ENCODE data around the gene SMARCC1. TPM values are rescaled to one million over a fixed set of nuclear protein-coding genes. Genes with fewer than 3 reads are reported as not detected.

Gene SMARCC1
- total and polyA plus RNA-seq, 4 donors = 11.7 to 83.0 (median 37.5) TPM

- no peaks in the 10 kb centered on the region for H3K9me3 ChIP-seq (ENCODE audit: control insufficient read depth in 4 of 4, insufficient read depth in 3 of 4, low read length in 3 of 4)
- H3K27ac ChIP-seq (ENCODE audit: low read depth in 1 of 2, low read length in 1 of 2) = peak overlapping the region in 1 of 2 donors; percentile 58
- peaks cover 0 to 21% (median 16%) of the 10 kb centered on the region in 4 donors for H3K36me3 ChIP-seq (ENCODE audit: control insufficient read depth in 4 of 4, insufficient read depth in 4 of 4, low read length in 4 of 4)
- peaks cover 0 to 18% (median 0%) of the 10 kb centered on the region in 5 donors for H3K4me1 ChIP-seq (ENCODE audit: control insufficient read depth in 5 of 5, insufficient read depth in 5 of 5, low read length in 5 of 5)
- no peak overlapping the region for H3K4me3 ChIP-seq
- WGBS, 2 donors = 94 to 95% methylated on average over 4 of the region's 4 CpGs
- no peak for ATAC-seq (ENCODE audit: insufficient read depth, low FRiP score)
- no peak for DNase-seq
- no peaks in the 10 kb centered on the region for H3K27me3 ChIP-seq (ENCODE audit: control insufficient read depth in 3 of 3, insufficient read depth in 3 of 3, low read length in 2 of 3)
- H3K9ac ChIP-seq (ENCODE audit: insufficient read depth in 1 of 2, low read length in 2 of 2) = no peak overlapping the region
- TF ChIP-seq CTCF (IDR thresholded peaks at IDR 0.05; ENCODE audit: control extremely low read depth, extremely low read depth) = no peak
These were observed 65.8 kb downstream of the SMARCC1 start for GRCh38 chr3:47715928-47716327.

DNA sequence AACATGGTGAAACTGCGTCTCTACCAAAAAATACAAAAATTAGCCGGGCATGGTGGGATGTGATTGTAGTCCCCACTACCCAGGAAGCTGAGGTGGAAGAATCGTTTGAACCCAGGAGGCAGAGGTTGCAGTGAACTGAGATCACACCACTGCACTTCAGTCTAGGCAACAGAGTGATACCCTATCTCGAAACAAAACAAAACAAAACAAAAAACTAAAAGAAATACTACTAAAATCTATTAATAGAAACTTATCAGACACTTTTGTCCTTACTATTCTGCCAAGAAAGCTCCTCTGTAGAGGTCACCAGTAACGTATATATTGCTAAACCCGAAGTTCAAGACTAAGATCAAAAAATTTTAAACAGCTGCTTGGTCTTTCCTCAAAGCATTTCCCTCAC, 67.1 kb downstream of the SMARCC1 start:
- no peak for TF ChIP-seq CTCF (IDR thresholded peaks at IDR 0.05; ENCODE audit: control extremely low read depth, extremely low read depth)
- DNase-seq = no peak
- Histone ChIP-seq H3K27me3 (ENCODE audit: control insufficient read depth in 3 of 3, insufficient read depth in 3 of 3, low read length in 2 of 3) (no peaks in the 10 kb centered on the region), H3K9ac (ENCODE audit: insufficient read depth in 1 of 2, low read length in 2 of 2) (no peak overlapping the region), H3K9me3 (ENCODE audit: control insufficient read depth in 4 of 4, insufficient read depth in 3 of 4, low read length in 3 of 4) (no peaks in the 10 kb centered on the region), H3K36me3 (ENCODE audit: control insufficient read depth in 4 of 4, insufficient read depth in 4 of 4, low read length in 4 of 4) (peaks cover 4 to 25% (median 17%) of the 10 kb centered on the region in 4 donors), H3K4me1 (ENCODE audit: control insufficient read depth in 5 of 5, insufficient read depth in 5 of 5, low read length in 5 of 5) (peaks cover 0 to 18% (median 0%) of the 10 kb centered on the region in 5 donors), H3K27ac (ENCODE audit: low read depth in 1 of 2, low read length in 1 of 2) (peak overlapping the region in 1 of 2 donors; percentile 58), H3K4me3 (no peak overlapping the region)
- ATAC-seq (ENCODE audit: insufficient read depth, low FRiP score) = no peak
- 90 to 94% methylated on average over 6 of the region's 6 CpGs for WGBS, 2 donors

GRCh38 chr3:47713655-47714054, 68.0 kb downstream of the SMARCC1 start:
- Histone ChIP-seq H3K9ac (ENCODE audit: insufficient read depth in 1 of 2, low read length in 2 of 2) (no peak overlapping the region), H3K36me3 (ENCODE audit: control insufficient read depth in 4 of 4, insufficient read depth in 4 of 4, low read length in 4 of 4) (peaks cover 11 to 29% (median 18%) of the 10 kb centered on the region in 4 donors), H3K4me3 (no peak overlapping the region), H3K27me3 (ENCODE audit: control insufficient read depth in 3 of 3, insufficient read depth in 3 of 3, low read length in 2 of 3) (no peaks in the 10 kb centered on the region), H3K9me3 (ENCODE audit: control insufficient read depth in 4 of 4, insufficient read depth in 3 of 4, low read length in 3 of 4) (no peaks in the 10 kb centered on the region), H3K27ac (ENCODE audit: low read depth in 1 of 2, low read length in 1 of 2) (no peak overlapping the region), H3K4me1 (ENCODE audit: control insufficient read depth in 5 of 5, insufficient read depth in 5 of 5, low read length in 5 of 5) (peaks cover 0 to 18% (median 0%) of the 10 kb centered on the region in 5 donors)
- ATAC-seq (ENCODE audit: insufficient read depth, low FRiP score) (no peak), DNase-seq (no peak)
- no peak for TF ChIP-seq CTCF (IDR thresholded peaks at IDR 0.05; ENCODE audit: control extremely low read depth, extremely low read depth)
- 96 to 99% methylated on average over 2 of the region's 2 CpGs for WGBS, 2 donors

DNA sequence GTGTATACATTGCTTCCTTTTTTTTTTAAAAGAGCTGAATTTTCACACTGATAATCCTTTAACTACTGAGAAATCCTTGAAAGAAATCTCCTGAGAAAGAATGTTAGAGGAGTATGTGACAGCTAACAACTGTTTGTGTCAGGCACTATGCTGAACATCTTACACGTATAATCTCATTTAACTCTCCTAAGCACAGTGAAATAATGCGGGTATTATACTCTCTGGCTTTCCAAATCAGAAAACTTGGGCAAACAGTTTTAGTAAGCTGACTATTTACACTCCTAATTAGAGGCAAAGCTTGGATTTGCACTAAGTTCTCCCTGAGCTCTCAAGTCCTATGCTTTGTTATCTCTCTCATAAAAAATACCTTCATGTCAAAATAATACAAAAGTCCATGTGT, 69.3 kb downstream of the SMARCC1 start:
- TF ChIP-seq CTCF (IDR thresholded peaks at IDR 0.05; ENCODE audit: control extremely low read depth, extremely low read depth) = no peak
- H3K4me1 ChIP-seq (ENCODE audit: control insufficient read depth in 5 of 5, insufficient read depth in 5 of 5, low read length in 5 of 5) = peaks cover 0 to 18% (median 0%) of the 10 kb centered on the region in 5 donors
- no peaks in the 10 kb centered on the region for H3K9me3 ChIP-seq (ENCODE audit: control insufficient read depth in 4 of 4, insufficient read depth in 3 of 4, low read length in 3 of 4)
- H3K27me3 ChIP-seq (ENCODE audit: control insufficient read depth in 3 of 3, insufficient read depth in 3 of 3, low read length in 2 of 3) = no peaks in the 10 kb centered on the region
- peaks cover 12 to 35% (median 16%) of the 10 kb centered on the region in 4 donors for H3K36me3 ChIP-seq (ENCODE audit: control insufficient read depth in 4 of 4, insufficient read depth in 4 of 4, low read length in 4 of 4)
- H3K27ac ChIP-seq (ENCODE audit: low read depth in 1 of 2, low read length in 1 of 2) = no peak overlapping the region
- ATAC-seq (ENCODE audit: insufficient read depth, low FRiP score) (no peak), DNase-seq (no peak)
- 97% methylated on average over 2 of the region's 2 CpGs for WGBS, 2 donors
- H3K9ac ChIP-seq (ENCODE audit: insufficient read depth in 1 of 2, low read length in 2 of 2) = no peak overlapping the region
- no peak overlapping the region for H3K4me3 ChIP-seq
